Stimulated activated CD4-positive, alpha-beta T cell treated with anti-CD3 and anti-CD28 coated beads, Interleukin-15, amount 100 ng/mL, for 48 hours (primary cell): ENCODE data around the gene GSPT1.

ENCODE experiments used
- DNase-seq, 2 donors: peaks; one replicate each; pipeline ENCODE4 v3.0.0-alpha.2; 2020; ENCODE audit warnings: low read depth in 2 of 2

Gene GSPT1

GRCh38 chr16:11913425-11914079 is 2.2 kb downstream of the GSPT1 start:
- DNase-seq, result no peak

GRCh38 chr16:11909653-11910545 is 5.9 kb downstream of the GSPT1 start:
- no peak for DNase-seq

- DNase-seq, result no peak
Observed at GRCh38 chr16:11907160-11907970, 8.4 kb downstream of the GSPT1 start.

- DNase-seq, result no peak
Observed at GRCh38 chr16:11903906-11904305, 11.8 kb downstream of the GSPT1 start.

- no peak for DNase-seq
Observed at GRCh38 chr16:11901091-11901490, 14.7 kb downstream of the GSPT1 start.

- no peak for DNase-seq
Observed at GRCh38 chr16:11896486-11897176, 19.1 kb downstream of the GSPT1 start.

- no peak for DNase-seq
Observed at GRCh38 chr16:11893571-11893970, 22.2 kb downstream of the GSPT1 start.

- no peak for DNase-seq
Observed at GRCh38 chr16:11892761-11893160, 23.0 kb downstream of the GSPT1 start.

GRCh38 chr16:11890231-11890965 is 25.4 kb downstream of the GSPT1 start:
- no peak for DNase-seq

- DNase-seq, result no peak
Observed at GRCh38 chr16:11886881-11887280, 28.9 kb downstream of the GSPT1 start.

GRCh38 chr16:11884035-11884434 is 31.7 kb downstream of the GSPT1 start:
- no peak for DNase-seq

- DNase-seq, result no peak
Observed at GRCh38 chr16:11880007-11880406, 35.7 kb downstream of the GSPT1 start.

GRCh38 chr16:11877374-11877773 is 38.4 kb downstream of the GSPT1 start:
- DNase-seq, result no peak

GRCh38 chr16:11876306-11876705 is 39.5 kb downstream of the GSPT1 start:
- DNase-seq, result no peak

GRCh38 chr16:11875721-11876120 is 40.0 kb downstream of the GSPT1 start:
- DNase-seq, result no peak

GRCh38 chr16:11871193-11871592 is 44.6 kb downstream of the GSPT1 start:
- DNase-seq, result no peak

GRCh38 chr16:11870399-11870798 is 45.4 kb downstream of the GSPT1 start:
- DNase-seq, result no peak

GRCh38 chr16:11869353-11870228 is 46.2 kb downstream of the GSPT1 start:
- no peak for DNase-seq

- DNase-seq, result no peak
Observed at GRCh38 chr16:11868412-11868980, 47.3 kb downstream of the GSPT1 start.

GRCh38 chr16:11862489-11862888 is 53.3 kb downstream of the GSPT1 start:
- no peak for DNase-seq
